HepG2 (cell line): ENCODE measurements around the gene DDX50. TPM values are rescaled to one million over a fixed set of nuclear protein-coding genes. Genes with fewer than 3 reads are reported as not detected.
A peak's percentile ranks its signal among the peaks of the same experiment; 100 is the strongest.

Source experiments
- EED ChIP-seq: sonication (generic); formaldehyde crosslinking; IDR thresholded peaks from 2 replicates; pipeline ENCODE4 v1.5.0; 2020; ENCODE audit warnings: mild to moderate bottlenecking, missing genetic modification reagents
- IKZF5 ChIP-seq: IDR thresholded peaks from 2 replicates; pipeline ENCODE4 v1.6.1; 2018; ENCODE audit warnings: missing genetic modification reagents, mild to moderate bottlenecking, missing compliant biosample characterization
- JUN ChIP-seq: sonication (generic); formaldehyde crosslinking; IDR thresholded peaks from 2 replicates; pipeline ENCODE4 v1.4.0; 2020; ENCODE audit warnings: mild to moderate bottlenecking, missing genetic modification reagents
- KDM6A ChIP-seq: IDR thresholded peaks from 2 replicates; pipeline ENCODE4 v1.6.1; 2016; ENCODE audit warnings: low read depth
- MAX ChIP-seq: IDR thresholded peaks from 2 replicates; pipeline ENCODE4 v1.6.1; 2012; ENCODE audit warnings: inconsistent platforms
- PBX3 ChIP-seq: sonication (generic); formaldehyde crosslinking; IDR thresholded peaks from 2 replicates; pipeline ENCODE4 v1.8.1; 2023; ENCODE audit warnings: missing genetic modification reagents, inconsistent platforms, borderline replicate concordance
- SALL1 ChIP-seq: sonication (generic); formaldehyde crosslinking; IDR thresholded peaks from 2 replicates; pipeline ENCODE4 v1.8.0; 2022; ENCODE audit warnings: mild to moderate bottlenecking, missing genetic modification reagents
- ZBED4 ChIP-seq: sonication (generic); formaldehyde crosslinking; IDR thresholded peaks from 2 replicates; pipeline ENCODE4 v1.4.0; 2020; ENCODE audit warnings: missing genetic modification reagents, borderline replicate concordance
- ZBTB25 ChIP-seq: IDR thresholded peaks from 2 replicates; pipeline ENCODE4 v1.6.1; 2018; ENCODE audit warnings: missing genetic modification reagents
- ZNF407 ChIP-seq: sonication (generic); formaldehyde crosslinking; IDR thresholded peaks from one replicate; pipeline ENCODE4 v1.5.1; 2020; ENCODE audit warnings: mild to moderate bottlenecking, missing genetic modification reagents; ENCODE audit errors: not compliant biosample characterization
- ZNF672 ChIP-seq: sonication (generic); formaldehyde crosslinking; IDR thresholded peaks from 2 replicates; pipeline ENCODE4 v1.8.1; 2022; ENCODE audit warnings: missing genetic modification reagents
- polyA plus RNA-seq, 8 experiments: library from polyadenylated mRNA; depleted of rRNA in 3 of 8; stranded (reverse) in 7 of 8; unstranded in 1 of 8; fragments of >200 nt; fragmentation: Illumina TruSeq in 4 of 8; extraction: Trizol in 4 of 8; gene quantifications; 2 replicates each; pipeline versions ENCODE4 v1.2.1 to v1.2.3, GENCODE V29; 2011 to 2016; ENCODE audit warnings: low read depth in 4 of 8, missing spikeins in 1 of 8, mixed read lengths in 1 of 8; ENCODE audit not compliant: insufficient read depth in 1 of 8
- total RNA-seq, 5 experiments: library from RNA; depleted of rRNA; stranded (reverse); fragments of >200 nt; fragmentation: Illumina TruSeq; extraction: Trizol; gene quantifications; 2 replicates each; pipeline ENCODE4 v1.2.3, GENCODE V29; 2016; ENCODE audit warnings: low read depth in 1 of 5

DDX50 gene
- total and polyA plus RNA-seq, 2 of the 13 experiments (the other 11 are each of a cell fraction or from before 2014, with no cell fraction given): 19.0 to 38.2 TPM

GRCh38 chr10:68901105-68901927 is at the start of gene DDX50 (continued):
- TF ChIP-seq ZNF407 (CRISPR knock-in tag) (peak; percentile 38), ZBTB25 (CRISPR knock-in tag) (peak; percentile 51; the same call in 1 of the 2 replicates), KDM6A (CRISPR knock-in tag) (no peak), EED (CRISPR knock-in tag) (no peak; the same call in 1 of the 2 replicates), MAX (peak; percentile 28; the same call in 1 of the 2 replicates), IKZF5 (0 out of 2 replicates have a peak, but pooled peaks have one; percentile 13), JUN (CRISPR knock-in tag) (0 out of 2 replicates have a peak, but pooled peaks have one; percentile 28), SALL1 (peak; percentile 47), PBX3 (CRISPR knock-in tag) (0 out of 2 replicates have a peak, but pooled peaks have one; percentile 5), ZBED4 (CRISPR knock-in tag) (peak; percentile 22; the same call in 1 of the 2 replicates), ZNF672 (0 out of 2 replicates have a peak, but pooled peaks have one; percentile 6)
